Fibroblast of skin of scalp (primary cell): Measurements from ENCODE around the gene ZNF860. TPM values are rescaled to one million over a fixed set of nuclear protein-coding genes. Genes with fewer than 3 reads are reported as not detected.
A peak's percentile ranks its signal among the peaks of the same experiment; 100 is the strongest.

Source experiments
- DNase-seq: peaks from one replicate; pipeline ENCODE4 v3.0.0-alpha.2; 2013
- polyA plus RNA-seq, 2 experiments: library from polyadenylated mRNA; unstranded; fragments of 120-200 nt; gene quantifications; one replicate each; pipeline ENCODE4 v1.2.1, GENCODE V29; 2013; ENCODE audit not compliant: insufficient read length in 2 of 2

The ZNF860 gene
- polyA plus RNA-seq (2013, experiment 1 of 2; ENCODE audit: insufficient read length): 0.11 TPM
- polyA plus RNA-seq (2013, experiment 2 of 2; ENCODE audit: insufficient read length): 0.27 TPM

DNA sequence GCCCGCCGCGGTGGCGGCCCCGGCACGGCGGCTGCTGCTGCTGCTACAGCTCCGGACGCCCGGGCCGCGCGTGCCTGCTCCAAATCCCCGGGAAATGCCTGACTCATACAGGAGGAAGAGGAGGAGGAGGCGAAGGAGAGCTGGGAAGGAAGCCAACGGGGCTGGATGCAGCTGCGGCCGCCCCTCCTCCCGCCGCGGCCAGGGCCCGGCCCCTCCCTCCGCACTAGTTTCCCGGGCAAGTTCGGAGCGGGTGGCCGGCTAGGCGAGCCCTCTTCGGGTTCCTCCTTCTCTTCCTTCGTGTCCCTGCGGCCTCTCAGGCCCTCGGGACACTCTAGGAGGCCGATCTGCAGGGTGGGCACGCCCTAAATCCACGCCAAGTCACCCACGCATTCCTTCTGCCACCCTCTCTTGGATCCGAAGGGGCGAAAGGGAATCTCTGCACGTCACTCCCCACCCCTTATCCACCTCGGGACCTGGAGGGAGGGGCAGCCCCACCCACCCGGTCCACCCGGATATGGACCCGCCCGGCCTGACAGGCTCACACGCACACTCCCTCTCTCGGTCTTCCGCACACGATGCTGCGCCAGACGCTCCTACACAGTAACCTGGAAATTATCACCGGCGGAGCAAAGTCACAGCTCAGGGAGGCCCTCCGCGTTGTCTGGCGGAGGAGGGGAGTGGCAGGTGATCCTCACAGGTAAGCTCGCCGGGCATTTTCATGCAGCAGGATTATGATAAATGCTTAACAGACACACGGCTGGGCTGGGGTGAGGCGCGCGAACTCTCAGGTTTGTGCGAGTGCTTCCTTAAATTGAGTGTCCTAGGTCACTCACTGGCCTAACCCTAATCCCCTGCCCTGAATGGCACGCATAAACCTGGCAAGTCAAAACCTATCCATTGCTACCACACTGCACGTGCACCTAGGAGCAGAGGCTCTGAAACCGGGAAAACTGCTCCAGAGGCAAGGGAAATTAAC is at the start of gene ZNF860, which contains the start of gene OSBPL10:
TSS of gene ZNF860 (plus strand) at position 545 of the 976 bp plus-strand sequence. CDS start 7,330 bp downstream, outside the sequence.
TSS of gene OSBPL10 (minus strand) at position 57 of the 976 bp plus-strand sequence. CDS start 83 bp downstream, outside the sequence.
- peak; percentile 93 for DNase-seq

DNA sequence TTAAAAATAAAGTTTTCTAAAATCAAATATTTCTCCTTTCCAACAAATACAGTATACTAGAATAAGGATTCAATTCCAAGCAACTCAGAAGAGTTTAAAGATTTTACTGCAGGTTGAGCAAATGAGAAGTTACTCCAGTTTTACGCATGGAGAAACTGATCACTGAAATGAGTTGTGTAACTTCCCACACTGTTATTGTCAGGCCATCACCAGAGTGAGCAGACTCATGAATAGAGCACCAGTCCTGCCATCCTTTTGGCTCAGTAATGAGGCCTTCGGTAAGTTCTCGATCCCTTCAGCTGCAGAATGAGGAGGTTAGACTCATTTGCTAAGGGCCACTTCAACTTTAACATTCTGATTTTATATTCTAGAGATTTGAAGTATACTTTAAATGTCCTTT is 48.6 kb upstream of the ZNF860 start:
- no peak for DNase-seq

DNA sequence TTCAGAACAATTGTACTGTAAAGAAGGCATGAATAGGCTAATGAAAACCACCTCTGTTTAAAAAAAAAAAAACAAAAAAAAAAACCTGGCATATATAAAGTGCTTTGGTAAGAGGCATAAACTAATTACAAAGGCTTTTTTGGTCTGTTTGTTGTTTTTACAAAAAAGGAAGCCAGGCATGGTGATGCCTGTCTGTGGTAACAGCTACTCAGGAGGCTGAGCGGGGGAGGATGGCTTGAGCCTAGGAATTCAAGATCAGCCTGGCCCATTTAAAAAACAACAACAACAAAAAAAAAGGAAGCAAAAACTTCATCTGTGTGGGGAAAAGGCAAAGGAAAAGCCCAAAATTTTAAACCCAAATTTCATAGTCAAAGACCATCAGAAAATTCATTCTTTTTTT is 47.5 kb upstream of the ZNF860 start:
- DNase-seq: no peak

DNA sequence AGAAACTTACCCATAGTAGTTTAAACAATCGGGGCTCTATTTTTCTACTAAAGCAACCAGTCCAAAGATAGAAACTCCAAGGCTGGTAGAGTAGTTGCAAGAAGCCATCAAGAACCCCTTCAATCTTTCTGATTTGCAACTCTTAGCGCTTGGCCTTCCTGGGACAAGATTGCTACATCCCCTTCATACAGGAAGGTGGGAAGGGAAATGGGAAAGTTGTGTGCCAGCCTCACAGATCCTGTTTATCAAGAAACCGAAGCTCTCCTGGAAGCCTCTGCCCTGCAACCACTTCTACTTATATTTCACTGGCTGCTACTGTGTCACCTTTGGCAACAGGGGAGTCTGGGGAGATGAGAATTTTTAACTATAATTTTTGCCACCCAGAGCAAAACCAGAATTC is 46.7 kb upstream of the ZNF860 start:
- no peak for DNase-seq

DNA sequence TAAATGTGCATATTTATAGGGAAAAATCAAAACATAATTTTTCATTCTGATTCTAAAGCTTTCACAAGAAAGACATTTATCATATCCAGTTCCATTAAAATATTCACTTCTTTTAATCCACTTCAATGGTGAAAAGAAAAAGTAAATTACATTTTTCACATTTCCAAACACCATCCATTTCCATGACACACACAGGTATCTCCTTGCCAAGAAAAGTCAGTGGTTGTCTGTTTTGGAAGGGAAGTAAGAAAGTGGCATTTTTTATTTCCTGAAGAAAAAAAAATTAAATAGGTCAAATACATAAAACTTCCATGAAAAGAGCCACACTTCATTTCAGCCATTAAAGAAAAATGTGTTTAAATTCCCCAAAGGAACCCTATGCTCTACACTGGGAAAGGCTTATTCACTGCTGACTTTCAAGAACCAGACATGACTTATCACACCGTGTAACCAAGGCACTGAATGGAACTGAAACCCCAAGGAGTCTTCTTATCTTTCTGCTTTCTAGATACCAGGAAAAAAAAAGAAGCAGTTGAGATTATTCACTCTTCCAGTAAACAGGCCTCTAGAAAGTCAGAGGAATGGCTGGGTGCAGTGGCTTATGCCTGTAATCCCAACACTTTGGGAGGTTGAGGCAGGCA is 45.0 kb upstream of the ZNF860 start:
- DNase-seq: peak; percentile 31

DNA sequence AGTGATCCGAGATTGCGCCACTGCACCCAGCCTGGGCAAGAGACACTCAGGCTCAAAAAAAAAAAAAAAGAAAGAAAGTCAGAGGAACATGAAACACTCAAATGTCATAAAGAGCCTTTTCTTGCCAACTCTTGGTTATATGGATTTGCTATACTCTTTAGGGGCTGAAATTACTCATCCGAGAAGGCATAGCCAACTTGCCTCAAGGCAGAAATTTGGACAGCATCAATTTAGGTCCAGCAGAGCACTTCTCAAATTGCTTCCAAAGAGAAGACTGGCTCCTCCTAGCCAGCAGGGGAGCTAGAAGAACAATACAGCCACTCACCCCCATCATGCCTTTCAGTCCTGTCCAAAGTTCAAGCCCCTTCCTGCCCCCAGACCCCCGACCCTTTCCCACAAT is 44.3 kb upstream of the ZNF860 start:
- no peak for DNase-seq

DNA sequence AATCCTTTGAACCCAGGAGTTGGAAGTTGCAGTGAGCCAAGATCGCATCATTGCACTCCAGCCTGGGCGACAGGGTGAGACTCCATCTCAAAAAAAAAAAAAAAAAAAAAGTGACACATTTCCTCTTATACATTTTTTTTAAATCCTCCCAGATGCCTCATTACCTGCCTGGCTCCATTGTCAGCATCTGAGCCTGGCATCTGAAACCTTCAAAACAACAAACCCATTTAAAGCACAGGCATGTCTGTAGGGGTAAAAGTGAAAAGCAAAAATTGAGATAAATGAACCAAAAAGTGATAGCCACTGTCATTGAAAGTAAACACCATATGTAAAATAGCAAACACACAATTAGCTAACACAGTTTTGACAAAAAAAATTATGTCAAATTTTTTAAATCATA is 39.1 kb upstream of the ZNF860 start:
- no peak for DNase-seq

DNA sequence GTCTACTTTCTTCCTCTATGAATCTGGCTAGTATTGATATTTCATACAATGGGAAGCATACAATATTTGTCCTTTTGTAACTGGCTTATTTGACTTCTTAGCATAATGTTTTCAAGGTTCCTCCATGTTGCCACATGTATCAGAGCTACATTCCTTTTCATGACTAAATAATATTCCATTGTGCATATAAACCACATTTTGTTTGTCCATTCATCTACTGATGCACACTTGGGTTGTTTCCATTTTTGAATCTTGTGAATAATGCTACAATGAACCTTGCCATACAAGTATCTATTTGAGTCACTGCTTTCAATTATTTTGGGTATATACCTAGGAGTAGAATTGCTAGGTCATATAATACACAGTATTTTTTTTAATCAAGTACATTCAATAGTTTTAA is 38.5 kb upstream of the ZNF860 start:
- DNase-seq: no peak

DNA sequence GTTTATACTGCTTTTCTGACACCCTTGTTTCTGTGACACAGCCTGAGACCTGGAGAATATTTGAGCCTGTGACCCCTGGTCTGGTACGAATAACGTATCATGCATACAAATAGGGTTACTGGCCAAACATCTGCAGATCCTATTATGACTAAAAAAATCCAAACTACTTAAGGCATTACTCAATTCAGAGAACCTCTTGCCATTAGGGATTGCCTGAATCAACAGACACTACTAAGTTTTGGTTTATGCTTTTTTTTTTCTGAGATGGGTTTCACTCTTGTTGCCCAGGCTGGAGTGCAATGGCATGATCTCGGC is 35.9 kb upstream of the ZNF860 start:
- DNase-seq: no peak

DNA sequence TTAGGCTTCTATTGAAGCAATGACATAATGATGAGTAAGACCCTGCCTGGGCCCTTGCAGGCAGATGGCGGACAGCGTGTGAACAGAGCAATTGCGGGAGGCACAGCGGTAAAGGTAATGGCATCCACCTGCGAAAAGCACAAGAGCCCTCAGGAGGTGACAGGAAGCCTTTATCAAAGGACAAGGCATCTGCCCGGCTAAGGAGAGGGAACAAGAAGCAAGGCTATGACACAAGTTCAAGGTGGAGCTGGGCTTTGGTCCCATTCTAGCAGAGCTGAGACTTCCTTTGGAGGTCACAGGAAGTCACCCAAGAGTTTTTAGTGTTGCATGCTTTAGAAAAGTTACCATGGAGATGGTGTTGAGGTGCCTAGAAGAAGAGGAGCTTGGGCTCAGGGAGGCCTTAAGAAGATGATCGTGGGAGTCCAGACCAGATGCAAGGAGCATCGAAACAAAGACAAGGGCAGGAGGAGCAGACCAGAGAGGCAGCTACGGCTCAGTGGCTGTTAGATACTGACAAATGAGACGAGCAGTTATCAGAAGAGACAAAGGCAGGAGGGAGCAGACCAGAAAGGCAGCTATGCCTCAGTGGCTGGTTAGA is 35.0 kb upstream of the ZNF860 start:
- DNase-seq: no peak

DNA sequence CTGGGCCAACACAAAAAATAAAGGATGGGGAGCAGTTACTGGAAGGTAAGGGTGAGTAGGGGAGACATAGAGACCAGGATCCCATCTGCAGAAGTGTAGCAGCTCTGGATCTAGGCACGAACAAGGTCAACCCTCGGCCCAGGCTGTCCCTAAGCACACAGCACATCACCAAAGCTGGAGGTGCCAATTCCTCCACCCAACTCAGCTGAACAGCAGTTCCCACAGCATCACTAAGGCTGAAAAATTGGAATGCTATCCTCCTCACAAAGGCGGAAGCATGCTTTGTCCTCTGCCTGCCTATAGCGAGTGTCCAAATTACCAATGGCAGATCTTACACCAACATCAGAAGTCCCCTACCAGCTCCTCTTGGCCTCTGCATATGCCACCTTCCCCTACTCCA is 34.4 kb upstream of the ZNF860 start:
- DNase-seq: no peak

DNA sequence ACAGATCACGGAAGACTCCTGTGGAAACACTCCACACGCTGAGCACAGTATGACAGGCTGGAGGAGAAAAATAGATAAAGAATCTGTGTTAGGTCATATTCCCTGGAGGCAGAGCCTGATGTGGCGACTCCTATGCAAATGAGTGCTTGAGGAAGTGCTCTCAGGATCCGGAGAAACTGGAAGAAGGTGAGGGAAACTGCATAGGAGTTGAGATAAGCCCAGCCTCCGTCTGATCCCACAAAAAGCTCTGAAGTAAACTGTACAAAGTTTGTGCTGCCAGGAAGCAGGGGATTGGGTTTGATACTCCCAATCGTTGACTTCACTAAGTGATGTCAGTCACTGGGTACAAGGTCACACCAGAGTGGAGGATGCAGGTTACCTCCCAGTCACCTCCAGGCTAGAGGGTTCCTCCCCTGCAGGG is 33.9 kb upstream of the ZNF860 start:
- DNase-seq: no peak

DNA sequence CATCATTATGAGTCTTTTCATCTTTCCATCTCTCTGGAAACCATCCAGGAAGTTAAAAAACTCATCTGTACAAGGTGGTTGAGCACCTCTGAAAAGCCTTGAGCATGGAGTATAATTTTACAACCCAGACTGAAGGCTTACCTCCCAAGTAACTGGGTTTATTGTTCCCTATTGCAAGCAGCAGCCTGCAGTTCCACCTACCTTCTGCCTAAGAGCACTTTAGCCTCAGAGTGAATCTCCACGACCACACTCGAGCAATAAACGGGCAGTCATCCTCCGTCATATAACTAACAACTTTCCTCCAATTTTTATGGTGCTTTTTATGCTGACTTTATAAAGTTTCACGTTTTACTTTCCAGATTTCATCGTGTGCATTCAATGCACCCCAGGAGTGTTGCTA is 33.3 kb upstream of the ZNF860 start:
- DNase-seq: no peak

DNA sequence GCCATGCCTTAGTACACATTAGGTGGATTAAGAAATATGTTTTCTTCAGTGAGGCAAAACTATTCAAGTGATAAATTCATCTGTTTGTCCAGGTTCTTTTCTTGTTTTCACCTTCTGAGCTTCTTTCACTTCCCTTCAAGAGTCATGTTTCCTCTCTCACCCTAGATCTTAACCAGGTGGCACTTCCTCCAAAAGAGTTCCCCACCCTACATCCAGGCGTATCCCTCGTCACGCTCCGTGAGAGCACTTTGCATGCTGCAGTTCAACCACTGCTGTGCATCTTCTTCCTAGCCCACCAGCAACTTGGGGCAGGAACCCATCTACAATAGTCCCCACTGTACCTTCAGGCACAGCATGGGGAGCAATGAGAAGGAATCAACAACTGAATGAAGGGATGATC is 29.3 kb upstream of the ZNF860 start:
- no peak for DNase-seq

DNA sequence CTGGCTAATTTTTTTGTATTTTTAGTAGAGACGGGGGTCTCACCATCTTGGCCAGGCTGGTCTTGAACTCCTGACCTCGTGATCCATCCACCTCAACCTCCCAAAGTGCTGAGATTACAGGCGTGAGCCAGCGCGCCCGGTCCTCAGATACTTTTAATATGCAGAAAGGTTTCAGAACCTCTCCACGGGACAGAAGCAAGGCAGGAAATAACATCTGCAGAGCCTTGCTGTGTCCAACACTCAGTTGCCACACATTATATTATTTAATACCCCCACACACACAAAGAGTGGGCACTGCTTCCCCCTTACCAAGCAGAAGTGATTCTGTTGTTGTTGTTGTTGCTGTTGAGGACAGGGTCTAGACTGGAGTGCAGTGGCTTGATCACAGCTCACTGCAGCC is 28.5 kb upstream of the ZNF860 start:
- no peak for DNase-seq

DNA sequence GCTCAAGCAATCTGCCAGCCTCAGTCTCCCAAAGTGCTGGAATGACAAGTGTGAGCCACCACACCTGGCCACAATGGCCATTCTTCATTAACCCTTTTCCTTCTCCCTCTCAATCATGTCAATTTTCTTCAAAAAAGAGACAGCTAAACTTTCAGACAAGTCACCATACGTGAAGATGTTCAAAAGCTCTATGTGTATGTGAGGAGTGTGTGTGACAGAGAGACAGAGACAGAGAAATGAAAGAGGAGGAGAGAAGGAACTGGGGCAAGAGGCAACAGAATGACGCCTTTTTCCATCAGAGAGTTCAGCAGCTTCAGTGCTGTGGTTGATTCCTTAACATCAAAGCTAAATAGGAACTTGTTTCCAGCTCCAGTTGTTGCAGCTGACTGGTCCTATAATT is 27.9 kb upstream of the ZNF860 start:
- DNase-seq: no peak

DNA sequence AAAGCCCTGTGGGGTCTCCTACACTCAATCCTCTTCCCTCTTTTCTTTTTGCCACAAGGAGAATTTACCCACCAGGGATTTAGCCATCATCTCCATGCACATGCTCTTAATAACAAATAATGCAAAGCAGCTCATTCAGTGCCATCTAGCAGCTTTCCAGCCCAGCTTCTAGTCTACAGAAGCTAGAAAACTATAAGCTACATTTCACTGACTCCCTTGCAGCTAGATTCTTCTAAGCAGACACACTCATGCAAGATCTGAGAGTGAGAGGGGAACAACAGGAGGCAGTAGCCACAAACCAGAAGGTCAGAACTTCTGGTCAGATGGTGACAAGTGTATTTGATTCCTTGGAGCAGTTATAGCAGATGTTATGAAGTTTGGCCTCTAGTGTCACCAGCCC is 26.0 kb upstream of the ZNF860 start:
- DNase-seq: no peak

DNA sequence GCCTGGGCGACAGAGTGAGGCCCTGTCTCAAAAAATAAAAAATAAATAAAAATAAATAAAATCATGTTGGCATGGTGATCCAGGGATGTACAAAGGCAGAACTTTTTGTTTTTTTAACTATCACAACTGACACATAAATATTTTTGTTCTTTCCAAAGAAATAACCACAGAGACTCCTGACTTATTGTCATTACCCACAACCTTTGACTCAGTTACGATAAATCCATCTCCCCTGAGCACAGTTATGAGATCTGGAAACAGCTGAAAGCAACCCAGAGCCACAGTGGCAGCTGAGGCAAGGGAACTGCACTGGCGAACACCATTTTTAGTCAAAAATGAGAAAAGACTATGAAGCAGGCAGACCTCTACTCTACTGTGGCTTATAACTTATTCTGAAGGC is 24.4 kb upstream of the ZNF860 start:
- DNase-seq: no peak

DNA sequence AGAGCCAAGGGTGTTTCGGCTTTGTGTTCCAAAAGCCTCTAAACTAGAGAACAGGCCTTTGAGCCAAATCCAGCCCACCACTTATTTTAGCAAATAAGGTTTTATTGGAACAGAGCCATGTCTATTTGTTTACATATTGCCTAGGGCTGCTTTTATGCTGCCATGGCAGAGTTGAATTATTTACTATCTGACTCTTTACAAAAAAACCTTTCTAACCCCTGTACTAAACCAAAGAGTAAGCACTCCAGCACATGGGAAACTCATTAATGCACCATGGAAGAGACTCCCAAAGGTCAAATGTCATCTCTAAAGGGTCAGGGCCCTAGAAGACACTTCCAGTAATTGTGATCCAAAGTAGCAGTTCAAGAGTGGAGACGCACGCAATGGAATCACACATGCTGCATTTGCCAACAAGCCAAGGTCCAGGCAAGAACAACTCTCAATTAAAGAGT is 22.8 kb upstream of the ZNF860 start:
- no peak for DNase-seq

DNA sequence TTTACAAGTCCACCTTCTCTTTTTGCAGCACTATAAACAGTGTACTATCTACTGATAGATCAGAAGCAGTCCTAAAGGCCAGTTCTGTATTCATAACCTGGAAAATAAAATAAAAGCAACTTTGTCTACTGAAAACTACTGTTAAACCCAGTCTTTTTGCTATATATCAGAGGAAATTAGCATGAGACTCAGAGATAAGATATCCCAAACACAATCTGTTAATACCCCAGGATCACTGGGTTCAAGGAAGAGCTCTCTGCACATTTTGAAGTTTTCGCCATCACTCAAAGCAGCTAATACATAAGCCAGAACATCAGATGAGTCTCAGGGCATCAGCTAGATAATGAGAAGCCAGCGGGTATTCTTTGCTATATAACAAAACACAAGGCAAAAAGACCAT is 22.3 kb upstream of the ZNF860 start:
- no peak for DNase-seq

DNA sequence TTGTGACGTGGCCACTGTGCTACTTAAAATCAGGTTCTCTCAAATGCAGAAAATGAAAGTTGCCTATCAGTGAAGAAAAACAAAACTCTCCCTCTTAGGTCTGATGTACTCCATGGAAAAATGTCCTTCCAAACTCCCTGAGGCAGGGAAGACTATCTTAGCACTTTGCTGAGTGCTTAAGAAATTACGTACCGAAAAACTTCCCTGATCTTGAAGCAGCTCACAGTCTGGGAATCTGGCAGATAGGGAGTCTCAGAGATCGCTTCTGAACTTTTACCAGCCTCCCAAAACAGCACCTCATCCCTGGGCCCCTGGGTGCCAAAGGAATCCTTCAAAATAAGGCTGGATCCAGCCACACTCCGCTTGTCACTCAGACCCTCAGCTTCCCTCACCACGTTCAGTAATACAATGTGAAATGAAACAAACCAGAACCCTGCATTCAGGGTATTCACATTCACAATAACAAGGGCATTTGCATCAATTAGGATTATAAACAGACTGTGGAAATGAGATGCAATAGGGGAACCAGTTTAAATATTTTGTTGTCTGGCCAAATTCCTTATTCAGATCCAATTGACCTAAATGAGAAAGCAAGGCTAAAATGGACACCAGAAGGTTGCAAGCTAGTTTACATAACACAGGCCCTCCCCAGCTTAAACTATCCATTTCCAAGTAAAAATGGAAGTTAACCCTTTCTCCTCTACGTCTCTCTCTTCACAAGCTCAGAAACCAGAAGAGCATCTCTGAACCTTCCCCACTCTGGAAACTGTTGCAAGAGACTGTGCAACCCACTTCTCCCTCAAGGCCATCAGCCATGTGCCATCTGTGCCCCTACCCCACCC is 21.4 kb upstream of the ZNF860 start:
- no peak for DNase-seq

DNA sequence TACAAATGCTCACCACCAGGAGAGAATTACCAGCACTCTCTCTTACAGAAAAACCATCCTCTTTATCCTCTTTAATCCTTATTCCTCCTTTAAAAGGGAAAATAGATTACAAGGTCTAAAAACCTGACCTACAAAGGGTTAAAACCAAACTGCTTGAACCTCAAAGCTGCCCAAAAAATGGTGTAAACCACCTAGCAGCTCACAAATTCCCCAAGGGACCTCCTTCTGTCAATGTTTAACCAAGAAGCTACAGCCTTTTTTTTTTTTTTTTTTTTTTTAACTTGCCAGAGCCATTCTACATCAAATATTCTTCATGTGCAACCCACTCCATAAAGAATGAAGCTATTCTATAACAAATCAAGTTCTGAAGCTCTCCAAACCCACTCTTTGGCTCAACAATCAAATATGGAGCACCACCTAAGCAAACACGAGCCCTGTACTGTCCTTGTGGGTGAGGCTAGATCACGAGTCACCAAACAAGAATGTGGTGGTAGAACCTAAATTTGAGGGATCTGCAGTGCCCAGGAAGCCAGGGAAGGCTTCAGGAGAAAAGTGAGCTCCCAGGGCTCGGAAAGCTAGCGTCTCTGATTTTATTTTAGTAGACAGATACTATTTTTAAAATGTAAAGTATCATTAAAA is 20.6 kb upstream of the ZNF860 start:
- DNase-seq: peak; percentile 59
